ENCODE measurements around the gene NGRN.

The NGRN gene

DNA sequence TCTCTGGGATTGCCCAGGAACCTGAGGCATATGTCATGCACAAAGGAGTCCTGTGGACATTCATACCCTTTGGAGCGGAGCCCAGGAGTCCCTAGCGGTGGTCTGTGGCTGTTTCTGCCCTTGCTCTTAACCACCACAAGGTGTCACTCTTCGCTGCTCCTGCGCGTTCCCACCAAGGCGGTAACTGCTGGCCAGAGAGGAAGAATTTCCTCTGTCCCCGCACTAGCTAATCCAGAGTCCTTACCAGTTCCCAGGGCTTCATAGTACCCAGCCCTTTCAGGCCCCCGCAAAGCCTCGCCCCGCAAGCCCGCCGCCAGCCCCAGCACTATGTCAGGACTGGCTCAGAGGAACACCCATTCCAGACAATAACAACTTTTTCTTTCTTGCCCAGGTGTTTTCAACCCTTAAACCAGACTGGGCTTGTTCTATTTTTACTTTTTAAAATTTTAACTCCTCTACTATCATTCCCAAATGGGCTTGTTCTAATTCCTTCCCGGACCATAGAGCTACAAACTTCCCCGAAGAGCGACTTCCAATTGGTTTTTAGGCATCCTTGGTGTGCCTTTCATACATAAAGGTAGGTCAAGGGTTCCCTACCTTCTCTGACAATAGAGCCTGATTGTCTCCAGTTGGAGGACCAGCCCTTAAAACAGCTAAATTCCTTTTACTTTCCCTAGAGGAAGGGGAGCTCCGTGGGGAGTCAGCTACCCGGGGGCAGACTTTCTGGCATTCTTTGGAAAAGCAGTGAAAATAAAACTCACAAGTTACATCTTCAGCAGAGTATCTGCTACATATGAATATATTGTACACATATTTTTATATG lies 54.8 kb downstream of the NGRN start:
- DNase-seq: peak; percentile 72

DNA sequence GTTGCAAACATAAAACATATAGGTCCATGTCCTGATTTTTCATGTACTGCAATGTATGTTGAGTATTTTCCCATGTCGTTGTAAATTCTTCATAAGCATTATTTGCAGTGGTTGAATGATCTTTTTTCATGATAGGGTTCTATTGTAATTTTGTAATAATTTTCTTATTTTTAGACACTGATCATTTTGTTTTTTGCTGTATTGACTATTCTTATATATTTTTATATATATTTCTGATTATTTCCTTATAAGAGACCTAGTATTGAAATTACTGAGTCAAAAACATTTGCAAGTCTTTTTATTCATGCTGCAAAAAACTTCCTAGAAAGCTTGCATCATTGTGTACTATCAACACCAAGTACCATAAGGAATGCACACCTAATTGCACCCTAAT lies 55.4 kb downstream of the NGRN start:
- DNase-seq: no peak

Measured in CD4-positive, alpha-beta T cell treated with Interleukin-4 for 4 hours (primary cell).